Stomach (tissue), 9 donors: Measurements from ENCODE around the gene SYVN1. TPM values are rescaled to one million over a fixed set of nuclear protein-coding genes. Genes with fewer than 3 reads are reported as not detected.

ENCODE experiments used
- DNase-seq, 2 donors: peaks; one replicate each; pipeline versions ENCODE4 v3.0.0 to v3.0.0-alpha.2; 2013 to 2019
- H3K27ac ChIP-seq, 5 donors: fragments of 200-600 bp in 4 of 5; sonication (generic) in 4 of 5; one replicate each; pipeline ENCODE4 v1.5.1; 2013 to 2019; ENCODE audit warnings: mild to moderate bottlenecking in 1 of 5, moderate library complexity in 1 of 5
- H3K27me3 ChIP-seq, 3 donors: fragments of 200-600 bp; sonication (generic); one replicate each; pipeline ENCODE4 v1.5.1; 2017 to 2019; ENCODE audit warnings: mixed run types in 1 of 3
- H3K36me3 ChIP-seq, 4 donors: fragments of 200-600 bp; sonication (generic); 1 replicate in 3 of 4; 2 replicates in 1 of 4; pipeline ENCODE4 v1.5.1; 2016 to 2019
- H3K4me1 ChIP-seq, 4 donors: fragments of 200-600 bp; sonication (generic); one replicate each; pipeline ENCODE4 v1.5.1; 2016 to 2019
- H3K4me3 ChIP-seq, 4 donors: fragments of 200-600 bp; sonication (generic) in 3 of 4; one replicate each; pipeline ENCODE4 v1.5.1; 2016 to 2019; ENCODE audit warnings: mild to moderate bottlenecking in 1 of 4
- H3K9me3 ChIP-seq, 4 donors: fragments of 200-600 bp; sonication (generic); one replicate each; pipeline ENCODE4 v1.5.1; 2016 to 2019
- EP300 ChIP-seq: sonication (generic); formaldehyde crosslinking; IDR thresholded peaks from one replicate; pipeline ENCODE4 v1.6.1; 2017; ENCODE audit warnings: antibody characterized with exemption
- POLR2A ChIP-seq, 4 donors: fragments of 450-650 bp; IDR thresholded peaks; one replicate each; pipeline ENCODE4 v1.6.1; 2016; ENCODE audit warnings: antibody characterized with exemption in 4 of 4, control low read depth in 2 of 4, mild to moderate bottlenecking in 1 of 4, moderate library complexity in 1 of 4
- POLR2AphosphoS5 ChIP-seq, 3 donors: sonication (generic); formaldehyde crosslinking; IDR thresholded peaks; one replicate each; pipeline ENCODE4 v1.6.1; 2016; ENCODE audit warnings: antibody characterized with exemption in 3 of 3
- WGBS, 5 donors: extraction: QIAGEN DNeasy Blood & Tissue Kit in 3 of 5; methylation state at CpG; one replicate each; pipeline versions ENCODE4 v1.1.5 to v1.1.7; 2013 to 2018; 5-methylcytosine and 5-hydroxymethylcytosine counted together
- intact Hi-C: fragments of 100-400 bp; cut with DNase I; formaldehyde crosslinking; loops from one replicate; pipeline ENCODE4 v1.15.1; 2023; ENCODE audit warnings: low total_unique reads
- polyA plus RNA-seq, 3 donors: library from polyadenylated mRNA; stranded (reverse); fragments of 200-250 nt; gene quantifications; one replicate each; pipeline ENCODE4 v1.2.3, GENCODE V29; 2013
- total RNA-seq, 5 donors: library from RNA; depleted of rRNA; stranded (reverse); fragments of >200 nt; gene quantifications; one replicate each; pipeline versions ENCODE4 v1.1.0 to v1.2.3, GENCODE V29; 2014 to 2016
- TF ChIP-seq, protein P1 (sequence below), 7 experiments: fragments of 450-650 bp in 4 of 7; fragments of 200-600 bp in 3 of 7; sonication (generic) in 3 of 7; IDR thresholded peaks; one replicate each; pipeline ENCODE4 v1.5.1; 2016 to 2019; ENCODE audit warnings: antibody characterized with exemption in 7 of 7, control low read depth in 2 of 7, mild to moderate bottlenecking in 1 of 7
- donor health status: healthy with polysubstance abuse.
- donor health status: Bipolar disorder and iron deficiency.
- donor health status: healthy.

Gene SYVN1
- total and polyA plus RNA-seq, 8 donors: 7.2 to 75.3 (median 28.8) TPM

- TF ChIP-seq, protein P1, sequence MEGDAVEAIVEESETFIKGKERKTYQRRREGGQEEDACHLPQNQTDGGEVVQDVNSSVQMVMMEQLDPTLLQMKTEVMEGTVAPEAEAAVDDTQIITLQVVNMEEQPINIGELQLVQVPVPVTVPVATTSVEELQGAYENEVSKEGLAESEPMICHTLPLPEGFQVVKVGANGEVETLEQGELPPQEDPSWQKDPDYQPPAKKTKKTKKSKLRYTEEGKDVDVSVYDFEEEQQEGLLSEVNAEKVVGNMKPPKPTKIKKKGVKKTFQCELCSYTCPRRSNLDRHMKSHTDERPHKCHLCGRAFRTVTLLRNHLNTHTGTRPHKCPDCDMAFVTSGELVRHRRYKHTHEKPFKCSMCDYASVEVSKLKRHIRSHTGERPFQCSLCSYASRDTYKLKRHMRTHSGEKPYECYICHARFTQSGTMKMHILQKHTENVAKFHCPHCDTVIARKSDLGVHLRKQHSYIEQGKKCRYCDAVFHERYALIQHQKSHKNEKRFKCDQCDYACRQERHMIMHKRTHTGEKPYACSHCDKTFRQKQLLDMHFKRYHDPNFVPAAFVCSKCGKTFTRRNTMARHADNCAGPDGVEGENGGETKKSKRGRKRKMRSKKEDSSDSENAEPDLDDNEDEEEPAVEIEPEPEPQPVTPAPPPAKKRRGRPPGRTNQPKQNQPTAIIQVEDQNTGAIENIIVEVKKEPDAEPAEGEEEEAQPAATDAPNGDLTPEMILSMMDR (IDR thresholded peaks at IDR 0.05): no peak
- TF ChIP-seq POLR2A (IDR thresholded peaks at IDR 0.05): no peak
- no peak for TF ChIP-seq POLR2AphosphoS5 (IDR thresholded peaks at IDR 0.05)
- TF ChIP-seq EP300: no peak
- H3K9me3 ChIP-seq: no peaks in the 10 kb centered on the region
- no peak for DNase-seq
- no peaks in the 10 kb centered on the region for H3K36me3 ChIP-seq
- 69 to 82% (median 74%) methylated on average over 7 of the region's 7 CpGs for WGBS, 5 donors
- no peaks in the 10 kb centered on the region for H3K27me3 ChIP-seq
- no peak overlapping the region for H3K4me3 ChIP-seq
- H3K27ac ChIP-seq: no peak overlapping the region
- no peaks in the 10 kb centered on the region for H3K4me1 ChIP-seq
- intact Hi-C loops: no loop called here
Observed at GRCh38 chr11:65141896-65142494, 7.7 kb upstream of the SYVN1 start.

DNA sequence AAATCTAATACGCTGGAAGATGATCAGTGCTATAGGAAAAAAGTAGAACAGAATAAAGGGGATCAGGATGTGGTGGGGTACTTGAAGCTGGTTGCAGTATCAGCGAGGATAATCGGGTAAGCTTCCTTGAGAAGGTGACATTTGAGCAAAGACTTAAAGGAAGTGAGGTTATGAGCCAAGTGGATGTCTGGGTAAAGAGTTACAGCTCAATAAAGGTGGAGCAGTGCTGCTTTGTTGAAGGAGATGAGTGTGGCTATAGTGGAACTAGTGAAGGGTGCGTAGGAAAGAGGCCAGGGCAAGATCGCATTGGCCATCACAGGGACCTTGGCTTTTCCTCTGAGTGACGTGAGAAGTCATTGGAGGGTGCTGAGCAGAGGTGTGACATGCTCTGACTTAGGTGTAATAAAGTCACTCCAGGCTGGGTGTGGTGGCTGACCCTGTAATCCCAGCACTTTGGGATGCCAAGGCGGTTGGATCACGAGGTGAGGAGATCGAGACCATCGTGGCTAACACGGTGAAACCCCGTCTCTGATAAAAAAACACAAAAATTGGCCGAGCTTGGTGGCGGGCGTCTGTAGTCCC lies 2.3 kb upstream of the SYVN1 start:
- H3K4me3 ChIP-seq: no peak overlapping the region
- TF ChIP-seq POLR2AphosphoS5 (IDR thresholded peaks at IDR 0.05) (no peak), POLR2A (IDR thresholded peaks at IDR 0.05) (no peak), EP300 (no peak)
- TF ChIP-seq, protein P1 (IDR thresholded peaks at IDR 0.05): no peak
- WGBS, 5 donors: 86 to 92% (median 90%) methylated on average over 15 of the region's 15 CpGs
- no peaks in the 10 kb centered on the region for H3K9me3 ChIP-seq
- intact Hi-C loops: no loop called here
- DNase-seq: no peak
- peaks cover 14 to 15% (median 15%) of the 10 kb centered on the region in 4 donors for H3K36me3 ChIP-seq
- H3K27me3 ChIP-seq: no peaks in the 10 kb centered on the region
- H3K4me1 ChIP-seq: peaks cover 25 to 40% (median 36%) of the 10 kb centered on the region in 4 donors
- H3K27ac ChIP-seq: peak overlapping the region in 1 of 5 donors; percentile 99

GRCh38 chr11:65135633-65136145 lies 1.4 kb upstream of the SYVN1 start:
- intact Hi-C loops: no loop called here
- TF ChIP-seq, protein P1 (IDR thresholded peaks at IDR 0.05): no peak
- TF ChIP-seq EP300: no peak
- TF ChIP-seq POLR2AphosphoS5 (IDR thresholded peaks at IDR 0.05): no peak
- no peak for TF ChIP-seq POLR2A (IDR thresholded peaks at IDR 0.05)
- H3K9me3 ChIP-seq: no peaks in the 10 kb centered on the region
- no peak for DNase-seq
- no peaks in the 10 kb centered on the region for H3K27me3 ChIP-seq
- 39 to 48% (median 43%) methylated on average over 11 of the region's 11 CpGs for WGBS, 5 donors
- peaks cover 25 to 45% (median 40%) of the 10 kb centered on the region in 4 donors for H3K4me1 ChIP-seq
- H3K27ac ChIP-seq: peak overlapping the region; percentile 94 to 99 (median 98)
- H3K4me3 ChIP-seq: peak overlapping the region; percentile 80 to 99 (median 92)
- peaks cover 23 to 24% (median 24%) of the 10 kb centered on the region in 4 donors for H3K36me3 ChIP-seq

DNA sequence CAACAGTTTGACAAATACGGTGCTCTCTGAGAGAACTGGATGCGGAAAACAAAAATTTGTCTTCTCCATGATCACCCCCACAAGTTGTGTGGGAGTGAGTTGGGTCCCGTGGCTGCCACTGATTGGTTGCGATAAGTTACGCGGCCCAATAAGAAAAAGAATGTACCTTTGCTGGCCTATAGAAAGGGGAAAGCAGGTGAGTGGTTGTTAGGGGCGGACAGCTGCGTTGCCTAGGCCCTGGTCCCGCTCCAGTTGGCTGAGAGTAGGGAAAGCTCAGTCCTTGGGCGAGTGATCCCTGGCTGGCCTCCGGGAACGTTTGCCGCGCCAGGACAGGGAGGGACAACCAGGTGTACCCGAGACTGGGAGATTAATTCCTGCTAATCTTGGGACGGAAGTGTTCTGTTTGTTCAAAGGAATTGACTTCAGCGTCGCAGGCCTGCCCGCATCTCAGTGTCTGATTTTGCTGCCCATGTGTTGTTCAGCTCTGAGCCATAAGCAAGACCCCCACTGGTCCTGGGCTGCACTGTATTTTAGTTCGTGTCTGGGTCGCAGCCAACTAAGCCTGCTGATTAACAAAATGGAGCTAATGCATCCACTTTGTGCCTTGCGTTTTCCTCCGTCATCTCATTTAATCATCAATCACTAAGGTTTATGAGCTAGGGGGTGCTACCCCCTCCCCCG lies 773 bp upstream of the SYVN1 start:
- TF ChIP-seq POLR2A (IDR thresholded peaks at IDR 0.05) (peak in 1 of 4 donors; percentile 20), POLR2AphosphoS5 (IDR thresholded peaks at IDR 0.05) (peak; percentile 23 to 91 (median 91)), EP300 (no peak)
- TF ChIP-seq, protein P1 (IDR thresholded peaks at IDR 0.05): no peak
- intact Hi-C loops: no loop called here
- Histone ChIP-seq H3K27me3 (no peaks in the 10 kb centered on the region), H3K9me3 (no peaks in the 10 kb centered on the region), H3K4me3 (peak overlapping the region; percentile 80 to 99 (median 92)), H3K4me1 (peaks cover 25 to 48% (median 43%) of the 10 kb centered on the region in 4 donors), H3K36me3 (peaks cover 29 to 30% (median 30%) of the 10 kb centered on the region in 4 donors), H3K27ac (peak overlapping the region; percentile 94 to 99 (median 98))
- WGBS, 5 donors: 0 to 2% (median 1%) methylated on average over 24 of the region's 24 CpGs
- peak; percentile 98 for DNase-seq
